SIG-M5 (cell line): ENCODE data around the gene APOBEC3C.
"Not testable (repeated sequence)": the region's sequence is repeated elsewhere in the genome, so short reads cannot be mapped to it uniquely, and the experiment has no call there.

Source experiments
- DNase-seq: peaks from one replicate; lab custom pipeline; 2025; lab: John Stamatoyannopoulos, UW

APOBEC3C gene

DNA sequence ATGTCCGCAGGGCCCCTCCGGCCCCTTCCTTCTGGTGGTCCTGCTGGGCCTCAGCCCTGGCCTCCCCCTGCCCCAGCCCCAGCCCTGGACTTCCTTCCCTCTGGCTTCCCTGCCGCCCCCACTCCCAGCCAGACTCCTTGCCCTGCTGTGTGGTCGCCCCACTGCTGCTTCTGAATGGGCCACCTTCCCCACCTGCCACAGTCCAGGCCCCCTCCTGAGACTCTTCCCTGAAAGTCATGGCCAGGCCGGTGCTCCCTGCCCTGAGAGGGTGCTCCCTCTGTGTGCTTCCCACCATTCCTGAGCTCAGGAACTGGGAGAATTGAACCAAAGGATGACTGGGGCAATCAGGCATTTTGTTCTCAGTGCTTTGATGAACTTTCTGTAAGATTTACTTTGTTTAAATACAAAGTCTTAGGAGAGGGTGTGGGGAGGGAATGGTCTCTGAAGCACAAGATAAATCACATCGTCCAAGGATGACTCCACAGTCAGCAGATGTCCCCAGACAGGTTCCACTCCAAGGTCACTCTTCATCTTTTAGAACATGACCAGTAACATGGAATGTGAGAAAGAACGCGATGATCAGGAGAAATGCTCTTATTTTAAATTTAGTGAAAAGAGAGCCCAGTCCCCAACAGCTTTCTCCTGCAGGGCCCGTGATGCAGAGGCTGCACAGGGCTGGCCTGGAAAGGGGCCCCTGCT is 7.6 kb downstream of the APOBEC3C start:
- DNase-seq, result no peak

- no peak for DNase-seq
Measured at GRCh38 chr22:39024519-39025308, 10.7 kb downstream of the APOBEC3C start.

GRCh38 chr22:39026509-39027150 is 12.6 kb downstream of the APOBEC3C start:
- no peak for DNase-seq

GRCh38 chr22:39027717-39028116 is 13.7 kb downstream of the APOBEC3C start:
- no peak for DNase-seq

DNA sequence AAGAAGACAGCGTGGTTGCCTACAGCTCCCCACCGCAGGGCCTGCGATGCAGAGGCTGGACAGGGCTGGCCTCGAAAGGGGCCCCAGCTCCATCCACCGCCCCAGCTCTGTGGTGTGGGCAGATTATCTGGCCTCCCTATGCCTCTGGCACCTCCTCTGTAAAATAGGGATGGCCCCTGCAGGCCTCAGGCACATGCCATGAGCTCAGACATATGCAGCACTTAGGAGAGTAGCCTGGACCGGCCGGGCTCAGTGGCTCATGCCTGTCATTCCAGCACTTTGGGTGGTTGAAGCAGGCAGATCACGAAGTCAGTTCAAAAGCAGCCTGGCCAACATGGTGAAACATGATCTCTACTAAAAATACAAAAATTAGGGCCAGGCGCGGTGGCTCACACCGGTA is 14.2 kb downstream of the APOBEC3C start:
- DNase-seq, result no peak

GRCh38 chr22:39029227-39029626 is 15.2 kb downstream of the APOBEC3C start:
- no peak for DNase-seq

GRCh38 chr22:39030705-39031104 is 16.6 kb downstream of the APOBEC3C start:
- no peak for DNase-seq

DNA sequence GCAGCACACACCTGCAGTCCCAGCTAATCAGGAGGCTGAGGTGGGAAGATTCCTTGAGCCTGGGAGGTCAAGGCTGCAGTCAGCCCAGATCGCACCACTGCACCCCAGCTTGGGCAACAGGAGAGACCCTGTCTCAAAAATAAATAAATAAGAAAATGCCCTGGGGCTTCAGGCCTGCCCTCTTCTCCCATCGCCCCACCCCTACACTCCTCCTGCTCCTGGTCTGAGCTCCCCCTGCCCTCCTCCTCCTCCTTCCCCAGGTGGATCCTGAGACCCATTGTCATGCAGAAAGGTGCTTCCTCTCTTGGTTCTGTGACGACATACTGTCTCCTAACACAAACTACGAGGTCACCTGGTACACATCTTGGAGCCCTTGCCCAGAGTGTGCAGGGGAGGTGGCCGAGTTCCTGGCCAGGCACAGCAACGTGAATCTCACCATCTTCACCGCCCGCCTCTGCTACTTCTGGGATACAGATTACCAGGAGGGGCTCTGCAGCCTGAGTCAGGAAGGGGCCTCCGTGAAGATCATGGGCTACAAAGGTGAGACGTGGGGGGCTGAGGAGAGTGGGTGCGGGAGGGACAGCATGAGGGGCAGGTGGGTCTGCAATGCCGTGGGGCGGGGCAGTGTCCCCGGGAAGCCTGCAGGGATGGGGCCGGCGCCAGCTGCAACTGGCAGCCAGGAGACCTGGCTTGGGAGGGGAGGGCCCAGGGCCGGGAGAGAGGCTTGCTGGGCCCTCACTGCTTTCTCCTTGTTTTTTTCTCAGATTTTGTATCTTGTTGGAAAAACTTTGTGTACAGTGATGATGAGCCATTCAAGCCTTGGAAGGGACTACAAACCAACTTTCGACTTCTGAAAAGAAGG is 17.6 kb downstream of the APOBEC3C start:
- DNase-seq, result not testable (repeated sequence)

GRCh38 chr22:39037071-39037470 is 23.0 kb downstream of the APOBEC3C start:
- DNase-seq, result not testable (repeated sequence)

DNA sequence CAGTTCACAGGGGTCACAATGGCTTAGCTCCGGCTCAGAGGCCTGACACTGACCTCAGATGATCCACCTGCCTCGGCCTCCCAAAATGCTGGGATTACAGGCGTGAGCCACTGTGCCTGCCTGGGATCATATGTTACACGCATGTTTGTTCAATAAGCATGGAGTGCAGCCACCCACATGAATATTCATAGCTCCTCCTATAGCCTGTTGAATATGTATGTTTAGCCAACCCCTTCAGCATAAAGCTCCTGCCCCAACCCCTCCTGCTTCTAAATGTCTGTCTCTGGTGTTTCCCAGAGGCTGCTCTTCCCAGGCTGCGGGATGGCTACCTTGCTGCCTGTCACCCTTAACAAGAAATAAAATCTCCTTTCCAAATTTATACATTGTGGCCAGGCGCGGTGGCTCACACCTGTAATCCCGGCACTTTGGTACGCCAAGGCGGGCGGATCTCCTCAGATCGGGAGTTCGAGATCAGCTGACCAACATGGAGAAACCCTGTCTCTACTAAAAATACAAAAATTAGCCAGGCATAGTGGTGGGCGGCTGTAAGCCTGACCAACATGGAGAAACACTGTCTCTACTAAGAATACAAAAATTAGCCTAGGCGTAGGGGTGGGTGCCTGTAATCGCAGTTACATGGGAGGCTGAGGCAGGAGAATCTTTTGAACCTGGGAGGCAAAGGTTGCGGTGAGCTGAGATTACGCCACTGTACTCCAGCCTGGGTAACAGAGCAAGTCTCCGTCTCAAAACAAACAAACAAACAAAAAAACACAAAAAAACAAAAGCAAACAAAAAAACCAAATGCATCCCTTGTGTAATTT is 25.5 kb downstream of the APOBEC3C start:
- no peak for DNase-seq

DNA sequence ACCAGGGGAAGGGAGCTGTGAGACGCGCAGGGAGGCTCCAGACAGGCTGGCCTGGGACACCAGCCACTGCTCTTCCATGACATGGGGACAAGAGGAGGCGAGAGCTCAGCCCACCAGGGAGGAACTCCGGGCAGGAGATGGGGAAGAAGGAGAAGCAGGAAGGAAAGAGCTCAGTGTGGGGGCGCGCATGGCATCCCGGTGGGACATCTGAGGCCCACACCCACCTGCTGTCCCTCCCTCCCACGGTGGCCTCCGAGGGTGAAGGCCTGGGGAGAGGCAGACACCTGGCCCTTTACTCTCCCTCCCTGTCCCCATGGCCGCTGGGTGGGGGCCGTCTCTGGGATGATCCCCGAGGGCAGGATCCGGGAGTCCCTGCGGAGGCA is 26.1 kb downstream of the APOBEC3C start:
- not testable (repeated sequence) for DNase-seq

- DNase-seq, result not testable (repeated sequence)
Measured at GRCh38 chr22:39040538-39041296, 26.7 kb downstream of the APOBEC3C start, which contains the start of gene APOBEC3F. APOBEC3F (plus strand) TSS chr22:39040864; CDS start chr22:39040961, 97 bp downstream.

GRCh38 chr22:39041908-39042307 is 27.9 kb downstream of the APOBEC3C start:
- no peak for DNase-seq

DNA sequence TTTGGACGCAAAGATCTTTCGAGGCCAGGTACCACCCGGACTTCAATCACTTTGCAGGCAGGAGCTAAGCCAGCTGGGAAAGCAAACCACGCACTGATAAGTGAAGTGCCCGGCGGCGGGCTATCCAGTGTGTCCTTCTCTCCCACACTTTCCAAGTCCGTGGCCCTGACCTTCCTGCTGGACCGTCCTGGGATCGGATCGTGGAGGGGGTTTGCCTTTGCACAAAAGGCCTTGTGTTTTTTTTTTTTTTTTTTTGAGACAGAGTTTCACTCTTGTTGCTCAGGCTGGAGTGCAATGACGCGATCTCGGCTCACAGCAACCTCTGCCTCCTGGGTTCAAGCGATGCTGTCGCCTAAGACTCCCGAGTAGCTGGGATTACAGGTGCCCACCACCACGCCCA is 29.0 kb downstream of the APOBEC3C start:
- not testable (repeated sequence) for DNase-seq

DNA sequence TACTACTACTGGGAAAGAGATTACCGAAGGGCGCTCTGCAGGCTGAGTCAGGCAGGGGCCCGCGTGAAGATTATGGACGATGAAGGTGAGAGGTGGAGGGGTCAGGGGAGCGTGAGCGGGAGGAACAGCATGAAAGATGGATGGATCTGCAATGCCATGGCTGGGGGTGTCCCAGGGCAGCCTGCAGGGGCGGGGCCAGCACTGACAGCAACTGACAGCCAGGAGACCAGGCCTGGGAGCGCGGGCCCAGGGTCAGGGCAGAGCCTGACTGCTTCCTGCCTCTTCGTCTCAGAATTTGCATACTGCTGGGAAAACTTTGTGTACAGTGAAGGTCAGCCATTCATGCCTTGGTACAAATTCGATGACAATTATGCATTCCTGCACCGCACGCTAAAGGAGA is 31.1 kb downstream of the APOBEC3C start:
- DNase-seq, result not testable (repeated sequence)

DNA sequence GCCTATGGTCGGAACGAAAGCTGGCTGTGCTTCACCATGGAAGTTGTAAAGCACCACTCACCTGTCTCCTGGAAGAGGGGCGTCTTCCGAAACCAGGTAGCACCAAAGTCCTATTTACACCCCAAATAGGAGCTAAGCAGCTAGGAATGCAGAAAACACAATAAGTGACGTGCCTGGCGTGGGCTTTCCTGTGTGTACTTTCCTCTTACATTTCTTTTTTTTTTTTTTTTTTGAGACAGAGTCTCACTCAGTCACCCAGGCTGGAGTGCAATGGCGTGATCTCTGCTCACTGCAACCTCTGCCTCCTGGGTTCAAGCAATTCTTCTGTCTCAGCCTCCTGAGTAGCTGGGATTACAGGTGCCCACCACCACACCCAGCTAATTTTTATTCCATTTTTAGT is 35.4 kb downstream of the APOBEC3C start:
- not testable (repeated sequence) for DNase-seq

DNA sequence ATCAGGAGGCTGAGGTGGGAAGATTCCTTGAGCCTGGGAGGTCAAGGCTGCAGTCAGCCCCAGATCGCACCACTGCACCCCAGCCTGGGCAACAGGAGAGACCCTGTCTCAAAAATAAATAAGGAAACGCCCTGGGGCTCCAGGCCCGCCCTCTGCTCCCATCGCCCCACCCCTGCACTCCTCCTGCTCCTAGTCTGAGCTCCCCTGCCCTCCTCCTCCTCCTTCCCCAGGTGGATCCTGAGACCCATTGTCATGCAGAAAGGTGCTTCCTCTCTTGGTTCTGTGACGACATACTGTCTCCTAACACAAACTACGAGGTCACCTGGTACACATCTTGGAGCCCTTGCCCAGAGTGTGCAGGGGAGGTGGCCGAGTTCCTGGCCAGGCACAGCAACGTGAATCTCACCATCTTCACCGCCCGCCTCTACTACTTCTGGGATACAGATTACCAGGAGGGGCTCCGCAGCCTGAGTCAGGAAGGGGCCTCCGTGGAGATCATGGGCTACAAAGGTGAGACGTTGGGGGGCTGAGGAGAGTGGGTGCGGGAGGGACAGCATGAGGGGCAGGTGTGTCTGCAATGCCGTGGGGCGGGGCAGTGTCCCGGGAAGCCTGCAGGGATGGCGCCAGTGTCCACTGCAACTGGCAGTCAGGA is 37.9 kb downstream of the APOBEC3C start:
- not testable (repeated sequence) for DNase-seq

- DNase-seq, result no peak
Measured at GRCh38 chr22:39055658-39056057, 41.6 kb downstream of the APOBEC3C start.

DNA sequence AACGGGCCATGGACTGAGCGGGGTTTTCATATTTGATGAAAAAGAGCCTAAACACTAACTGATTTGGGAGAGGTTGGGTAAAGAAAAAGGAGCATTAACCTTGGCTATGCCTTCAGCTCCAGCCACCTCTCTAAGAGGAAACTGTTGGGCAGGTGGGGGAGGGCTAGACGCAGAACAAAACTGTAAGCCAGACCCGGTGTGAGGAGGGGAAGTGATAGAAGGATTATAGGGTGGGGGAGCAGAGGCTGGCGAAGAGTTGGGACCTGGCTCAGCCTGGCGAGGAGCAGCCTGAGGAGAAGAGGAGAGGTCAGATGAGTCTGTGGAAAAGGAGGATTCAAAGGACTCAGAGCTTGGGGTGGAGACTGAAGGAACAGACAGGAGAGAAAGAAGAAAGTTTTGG is 47.2 kb downstream of the APOBEC3C start:
- not testable (repeated sequence) for DNase-seq

GRCh38 chr22:39061951-39062350 is 47.9 kb downstream of the APOBEC3C start:
- DNase-seq, result not testable (repeated sequence)
